Measurements from ENCODE around the gene ABCB7. TPM values are rescaled to one million over a fixed set of nuclear protein-coding genes. Genes with fewer than 3 reads are reported as not detected.

The ABCB7 gene
- total and polyA plus RNA-seq, 2 of the 4 experiments (the other 2 are of a cell fraction): 9.3 to 15.8 TPM

DNA sequence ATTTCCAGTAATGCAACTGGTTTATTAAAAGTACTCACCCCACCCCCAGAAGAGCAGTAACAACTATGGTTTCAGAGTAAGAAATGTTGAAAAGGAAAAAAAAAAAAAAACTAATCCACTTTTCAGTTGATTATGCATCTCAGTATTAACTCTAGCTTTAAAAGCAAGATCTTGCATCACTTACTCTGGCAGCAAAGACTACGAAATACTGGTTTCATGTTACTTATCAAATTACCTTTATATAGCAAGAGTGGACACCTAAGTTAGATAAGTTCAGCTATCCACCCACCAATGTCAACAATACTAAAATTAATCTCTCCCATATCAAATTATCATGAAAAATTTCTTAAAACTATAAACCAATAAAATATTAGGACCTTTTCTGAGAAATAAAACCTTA, 105.0 kb downstream of the ABCB7 start:
- in situ Hi-C loops (cut with MboI; ENCODE audit: low sequenced_read_pairs): no loop called here
- no peak overlapping the region for H3K4me3 ChIP-seq (ENCODE audit: insufficient read depth, low read depth, low read length)
- BruUV-seq (replicated peaks): no TSS peak

More for the DNA sequence above, 105.0 kb downstream of the ABCB7 start:
- Histone ChIP-seq H3K36me3 (ENCODE audit: control insufficient read depth, insufficient read depth, low read length) (no peaks in the 10 kb centered on the region), H3K56ac (ENCODE audit: extremely low read depth, insufficient read depth, low read length) (no peak overlapping the region), H3K9me3 (ENCODE audit: control insufficient read depth, insufficient read depth, low read length) (no peaks in the 10 kb centered on the region), H3K23ac (ENCODE audit: low read depth, low read length) (no peak overlapping the region), H3K9me1 (ENCODE audit: insufficient read depth, low read length) (no peaks in the 10 kb centered on the region), H2AK5ac (ENCODE audit: low read depth, low read length) (no peak overlapping the region), H2AK9ac (replicated peaks; ENCODE audit: low read depth, low read length, poor library complexity) (no peak overlapping the region), H4K91ac (ENCODE audit: insufficient read depth, low read depth, low read length) (no peak overlapping the region), H4K20me1 (ENCODE audit: insufficient read depth, low read length) (no peaks in the 10 kb centered on the region), H3K4me2 (ENCODE audit: low read depth, low read length) (no peak overlapping the region), H3K27ac (ENCODE audit: insufficient read depth, low read length) (no peak overlapping the region), H3K27me3 (ENCODE audit: control insufficient read depth, insufficient read depth, low read length) (no peaks in the 10 kb centered on the region), H2BK15ac (ENCODE audit: low read depth, low read length) (no peak overlapping the region), H4K5ac (ENCODE audit: low read depth, low read length) (no peak overlapping the region), H3K18ac (ENCODE audit: low read depth, low read length) (no peak overlapping the region), H3K4me1 (ENCODE audit: control insufficient read depth, insufficient read depth, low read length) (no peaks in the 10 kb centered on the region), H3K4ac (ENCODE audit: low read depth, low read length) (no peak overlapping the region), H3K14ac (replicated peaks; ENCODE audit: low read depth, low read length) (no peak overlapping the region), H3K9ac (ENCODE audit: low read depth, low read length) (no peak overlapping the region), H2AFZ (replicated peaks; ENCODE audit: low read length, poor library complexity) (no peak overlapping the region), H2BK120ac (ENCODE audit: low read depth, low read length) (no peak overlapping the region), H2BK20ac (ENCODE audit: low read depth, low read length) (no peak overlapping the region), H4K8ac (ENCODE audit: low read depth in 2 of 2, low read length in 2 of 2) (no peak overlapping the region), H3K79me1 (ENCODE audit: low read depth in 1 of 2, low read length in 2 of 2) (no peaks in the 10 kb centered on the region), H2BK5ac (ENCODE audit: low read depth, low read length, poor library complexity, severe bottlenecking) (no peak overlapping the region)
- no CpG with 5 or more reads among the region's 1 CpG for WGBS, 2 experiments (ENCODE audit: extremely low coverage in 2 of 2, insufficient read length in 1 of 2)
- POLR2A ChIA-PET (ENCODE audit: unreplicated experiment): no interaction called here
- intact Hi-C loops (cut with micrococcal nuclease) (no loop called here), dilution Hi-C loops (cut with HindIII; ENCODE audit: low sequenced_read_pairs, unreplicated experiment) (no loop called here)
- TF ChIP-seq, protein P1, sequence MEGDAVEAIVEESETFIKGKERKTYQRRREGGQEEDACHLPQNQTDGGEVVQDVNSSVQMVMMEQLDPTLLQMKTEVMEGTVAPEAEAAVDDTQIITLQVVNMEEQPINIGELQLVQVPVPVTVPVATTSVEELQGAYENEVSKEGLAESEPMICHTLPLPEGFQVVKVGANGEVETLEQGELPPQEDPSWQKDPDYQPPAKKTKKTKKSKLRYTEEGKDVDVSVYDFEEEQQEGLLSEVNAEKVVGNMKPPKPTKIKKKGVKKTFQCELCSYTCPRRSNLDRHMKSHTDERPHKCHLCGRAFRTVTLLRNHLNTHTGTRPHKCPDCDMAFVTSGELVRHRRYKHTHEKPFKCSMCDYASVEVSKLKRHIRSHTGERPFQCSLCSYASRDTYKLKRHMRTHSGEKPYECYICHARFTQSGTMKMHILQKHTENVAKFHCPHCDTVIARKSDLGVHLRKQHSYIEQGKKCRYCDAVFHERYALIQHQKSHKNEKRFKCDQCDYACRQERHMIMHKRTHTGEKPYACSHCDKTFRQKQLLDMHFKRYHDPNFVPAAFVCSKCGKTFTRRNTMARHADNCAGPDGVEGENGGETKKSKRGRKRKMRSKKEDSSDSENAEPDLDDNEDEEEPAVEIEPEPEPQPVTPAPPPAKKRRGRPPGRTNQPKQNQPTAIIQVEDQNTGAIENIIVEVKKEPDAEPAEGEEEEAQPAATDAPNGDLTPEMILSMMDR (conservative IDR thresholded peaks at IDR 0.05; ENCODE audit: low read depth, low read length): no peak
- no peak for TF ChIP-seq MAFK (IDR thresholded peaks at IDR 0.05; ENCODE audit: low read depth, low read length)
- TF ChIP-seq RFX5 (IDR thresholded peaks at IDR 0.05; ENCODE audit: low read depth, low read length): no peak
- TF ChIP-seq MAZ (IDR thresholded peaks at IDR 0.05; ENCODE audit: borderline replicate concordance, low read depth, low read length): no peak
- TF ChIP-seq, protein P2, sequence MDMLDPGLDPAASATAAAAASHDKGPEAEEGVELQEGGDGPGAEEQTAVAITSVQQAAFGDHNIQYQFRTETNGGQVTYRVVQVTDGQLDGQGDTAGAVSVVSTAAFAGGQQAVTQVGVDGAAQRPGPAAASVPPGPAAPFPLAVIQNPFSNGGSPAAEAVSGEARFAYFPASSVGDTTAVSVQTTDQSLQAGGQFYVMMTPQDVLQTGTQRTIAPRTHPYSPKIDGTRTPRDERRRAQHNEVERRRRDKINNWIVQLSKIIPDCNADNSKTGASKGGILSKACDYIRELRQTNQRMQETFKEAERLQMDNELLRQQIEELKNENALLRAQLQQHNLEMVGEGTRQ (IDR thresholded peaks at IDR 0.05; ENCODE audit: low read depth, low read length): no peak
- TF ChIP-seq RAD21 (IDR thresholded peaks at IDR 0.05; ENCODE audit: low read length): no peak
- no peak for TF ChIP-seq RCOR1 (IDR thresholded peaks at IDR 0.05; ENCODE audit: insufficient replicate concordance, low read length)
- TF ChIP-seq SMC3 (IDR thresholded peaks at IDR 0.05; ENCODE audit: low read depth, low read length): no peak
- no peak for TF ChIP-seq BHLHE40 (IDR thresholded peaks at IDR 0.05; ENCODE audit: low read depth, low read length)
- no peak for TF ChIP-seq NFE2L2 (IDR thresholded peaks at IDR 0.05; ENCODE audit: low read depth, low read length)
- TF ChIP-seq CEBPB (IDR thresholded peaks at IDR 0.05; ENCODE audit: low read depth, low read length): no peak
- TF ChIP-seq, protein P3, sequence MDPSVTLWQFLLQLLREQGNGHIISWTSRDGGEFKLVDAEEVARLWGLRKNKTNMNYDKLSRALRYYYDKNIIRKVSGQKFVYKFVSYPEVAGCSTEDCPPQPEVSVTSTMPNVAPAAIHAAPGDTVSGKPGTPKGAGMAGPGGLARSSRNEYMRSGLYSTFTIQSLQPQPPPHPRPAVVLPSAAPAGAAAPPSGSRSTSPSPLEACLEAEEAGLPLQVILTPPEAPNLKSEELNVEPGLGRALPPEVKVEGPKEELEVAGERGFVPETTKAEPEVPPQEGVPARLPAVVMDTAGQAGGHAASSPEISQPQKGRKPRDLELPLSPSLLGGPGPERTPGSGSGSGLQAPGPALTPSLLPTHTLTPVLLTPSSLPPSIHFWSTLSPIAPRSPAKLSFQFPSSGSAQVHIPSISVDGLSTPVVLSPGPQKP (IDR thresholded peaks at IDR 0.05; ENCODE audit: borderline replicate concordance, low read depth, low read length): no peak
- no peak for TF ChIP-seq CHD1 (IDR thresholded peaks at IDR 0.05; ENCODE audit: low read depth, low read length)
- TF ChIP-seq FOS (IDR thresholded peaks at IDR 0.05; ENCODE audit: low read depth, low read length): no peak
- TF ChIP-seq POLR2A (IDR thresholded peaks at IDR 0.05; ENCODE audit: low read depth, low read length): no peak
- no peak for TF ChIP-seq MXI1 (IDR thresholded peaks at IDR 0.05; ENCODE audit: borderline replicate concordance, low read depth, low read length)
- CTCF ChIA-PET: no interaction called here
- no peak for DNase-seq
- ATAC-seq (ENCODE audit: low read depth): no peak

Measured in IMR-90 (cell line).